DOHH2 (cell line): ENCODE measurements around the gene ALDH1B1.

Experiments used
- EZH2phosphoT487 ChIP-seq: fragments of 200-600 bp; sonication (generic); IDR thresholded peaks from 2 replicates; pipeline ENCODE4 v1.6.1; 2017; ENCODE audit warnings: borderline replicate concordance, mild to moderate bottlenecking, antibody characterized with exemption, low read length, moderate library complexity, mixed read lengths
- TF ChIP-seq, protein P1 (sequence below): fragments of 200-600 bp; sonication (generic); IDR thresholded peaks from one replicate; pipeline ENCODE4 v1.5.1; 2014; ENCODE audit warnings: antibody characterized with exemption, mild to moderate bottlenecking, low read depth, low read length; ENCODE audit not compliant: poor library complexity, severe bottlenecking

DNA sequence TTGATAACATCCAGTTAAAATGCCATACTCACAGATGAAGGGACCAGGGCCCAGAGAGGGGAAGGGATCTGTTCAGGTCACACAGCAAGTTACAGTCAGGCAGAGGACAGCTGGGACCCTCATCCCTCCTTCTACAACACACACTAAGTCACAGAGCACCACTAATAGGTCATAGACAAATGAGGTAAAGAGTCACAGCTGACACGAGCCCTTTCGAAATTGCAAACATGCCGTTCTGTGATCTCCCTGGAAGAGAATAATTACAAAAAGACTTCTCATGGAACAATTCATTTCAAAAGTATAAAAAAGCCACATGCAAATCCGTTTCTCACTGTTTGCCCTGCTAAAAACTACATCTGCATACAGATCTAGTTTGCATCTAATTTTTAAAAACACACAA is 16.2 kb downstream of the ALDH1B1 start:
- TF ChIP-seq, protein P1, sequence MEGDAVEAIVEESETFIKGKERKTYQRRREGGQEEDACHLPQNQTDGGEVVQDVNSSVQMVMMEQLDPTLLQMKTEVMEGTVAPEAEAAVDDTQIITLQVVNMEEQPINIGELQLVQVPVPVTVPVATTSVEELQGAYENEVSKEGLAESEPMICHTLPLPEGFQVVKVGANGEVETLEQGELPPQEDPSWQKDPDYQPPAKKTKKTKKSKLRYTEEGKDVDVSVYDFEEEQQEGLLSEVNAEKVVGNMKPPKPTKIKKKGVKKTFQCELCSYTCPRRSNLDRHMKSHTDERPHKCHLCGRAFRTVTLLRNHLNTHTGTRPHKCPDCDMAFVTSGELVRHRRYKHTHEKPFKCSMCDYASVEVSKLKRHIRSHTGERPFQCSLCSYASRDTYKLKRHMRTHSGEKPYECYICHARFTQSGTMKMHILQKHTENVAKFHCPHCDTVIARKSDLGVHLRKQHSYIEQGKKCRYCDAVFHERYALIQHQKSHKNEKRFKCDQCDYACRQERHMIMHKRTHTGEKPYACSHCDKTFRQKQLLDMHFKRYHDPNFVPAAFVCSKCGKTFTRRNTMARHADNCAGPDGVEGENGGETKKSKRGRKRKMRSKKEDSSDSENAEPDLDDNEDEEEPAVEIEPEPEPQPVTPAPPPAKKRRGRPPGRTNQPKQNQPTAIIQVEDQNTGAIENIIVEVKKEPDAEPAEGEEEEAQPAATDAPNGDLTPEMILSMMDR, result no peak
- TF ChIP-seq EZH2phosphoT487, result no peak
